ENCODE measurements around the gene NLRP6.

DNA sequence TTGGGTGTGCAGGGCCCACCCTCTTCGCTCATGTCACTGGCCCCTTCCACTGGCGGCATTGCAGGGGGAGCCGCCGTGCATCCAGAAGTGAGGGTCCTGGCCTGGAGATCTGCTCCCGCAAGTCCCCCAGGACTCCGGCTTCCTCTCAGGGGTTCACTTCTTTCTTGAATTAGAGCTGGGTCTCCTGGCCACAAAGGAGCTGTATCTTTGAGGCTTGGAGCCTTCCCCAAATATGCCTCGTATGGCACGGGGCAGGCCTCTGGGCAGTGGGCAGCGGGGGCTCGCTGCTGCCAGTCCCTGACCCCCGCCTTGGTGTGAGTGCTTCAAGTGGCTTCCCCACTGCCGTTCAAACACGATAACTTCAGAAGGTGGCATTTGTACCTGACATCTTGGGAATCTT is 49.8 kb downstream of the NLRP6 start:
- TF ChIP-seq, protein P1, sequence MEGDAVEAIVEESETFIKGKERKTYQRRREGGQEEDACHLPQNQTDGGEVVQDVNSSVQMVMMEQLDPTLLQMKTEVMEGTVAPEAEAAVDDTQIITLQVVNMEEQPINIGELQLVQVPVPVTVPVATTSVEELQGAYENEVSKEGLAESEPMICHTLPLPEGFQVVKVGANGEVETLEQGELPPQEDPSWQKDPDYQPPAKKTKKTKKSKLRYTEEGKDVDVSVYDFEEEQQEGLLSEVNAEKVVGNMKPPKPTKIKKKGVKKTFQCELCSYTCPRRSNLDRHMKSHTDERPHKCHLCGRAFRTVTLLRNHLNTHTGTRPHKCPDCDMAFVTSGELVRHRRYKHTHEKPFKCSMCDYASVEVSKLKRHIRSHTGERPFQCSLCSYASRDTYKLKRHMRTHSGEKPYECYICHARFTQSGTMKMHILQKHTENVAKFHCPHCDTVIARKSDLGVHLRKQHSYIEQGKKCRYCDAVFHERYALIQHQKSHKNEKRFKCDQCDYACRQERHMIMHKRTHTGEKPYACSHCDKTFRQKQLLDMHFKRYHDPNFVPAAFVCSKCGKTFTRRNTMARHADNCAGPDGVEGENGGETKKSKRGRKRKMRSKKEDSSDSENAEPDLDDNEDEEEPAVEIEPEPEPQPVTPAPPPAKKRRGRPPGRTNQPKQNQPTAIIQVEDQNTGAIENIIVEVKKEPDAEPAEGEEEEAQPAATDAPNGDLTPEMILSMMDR (IDR thresholded peaks at IDR 0.05): no peak
- TF ChIP-seq POLR2A (IDR thresholded peaks at IDR 0.05) (no peak), EP300 (IDR thresholded peaks at IDR 0.05) (no peak), POLR2AphosphoS5 (IDR thresholded peaks at IDR 0.05) (no peak)
